ENCODE results near the gene DSC1.
"Not testable (repeated sequence)": the region's sequence is repeated elsewhere in the genome, so short reads cannot be mapped to it uniquely, and the experiment has no call there.

The DSC1 gene

DNA sequence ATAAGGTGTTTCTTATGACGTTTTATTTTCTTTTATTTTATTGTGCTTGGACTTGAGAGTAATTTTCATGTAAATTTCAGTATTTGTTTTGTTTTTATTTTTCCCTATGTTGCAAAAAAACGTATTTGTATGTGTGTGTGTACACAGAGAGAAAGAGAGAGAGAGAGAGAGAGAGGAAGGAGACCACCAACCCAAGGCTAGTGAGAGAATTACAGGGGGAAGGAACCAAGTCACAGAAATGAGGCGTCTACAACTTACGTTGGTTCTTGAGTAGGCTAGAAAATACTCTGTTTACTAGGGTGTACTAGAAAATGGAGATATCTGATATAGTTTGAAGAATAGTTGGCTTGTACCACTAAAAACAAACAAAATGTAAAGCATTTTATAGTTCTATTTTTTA, 7.7 kb upstream of the DSC1 start:
- no peak for DNase-seq

DNA sequence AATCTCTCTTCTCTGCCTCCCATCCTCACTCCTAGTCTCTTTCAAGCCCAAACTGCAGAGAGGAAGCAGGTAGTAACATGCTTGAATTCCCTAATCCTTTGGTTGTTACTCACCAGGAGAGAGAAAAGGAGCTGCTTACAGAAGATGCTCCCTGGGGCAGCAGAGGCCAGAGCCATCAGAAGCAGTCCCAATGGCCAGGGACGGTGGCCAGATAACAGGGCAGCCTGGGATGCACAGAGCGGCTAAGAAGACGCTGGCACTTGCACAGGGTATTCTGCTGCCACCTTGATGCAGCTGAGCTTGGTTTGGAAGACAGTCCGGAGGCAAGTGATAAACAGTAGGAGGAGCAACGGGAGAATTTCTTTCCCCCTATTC, 250 bp downstream of the DSC1 start:
- DNase-seq = no peak

GRCh38 chr18:31161757-31162418, 768 bp downstream of the DSC1 start:
- no peak for DNase-seq

DNA sequence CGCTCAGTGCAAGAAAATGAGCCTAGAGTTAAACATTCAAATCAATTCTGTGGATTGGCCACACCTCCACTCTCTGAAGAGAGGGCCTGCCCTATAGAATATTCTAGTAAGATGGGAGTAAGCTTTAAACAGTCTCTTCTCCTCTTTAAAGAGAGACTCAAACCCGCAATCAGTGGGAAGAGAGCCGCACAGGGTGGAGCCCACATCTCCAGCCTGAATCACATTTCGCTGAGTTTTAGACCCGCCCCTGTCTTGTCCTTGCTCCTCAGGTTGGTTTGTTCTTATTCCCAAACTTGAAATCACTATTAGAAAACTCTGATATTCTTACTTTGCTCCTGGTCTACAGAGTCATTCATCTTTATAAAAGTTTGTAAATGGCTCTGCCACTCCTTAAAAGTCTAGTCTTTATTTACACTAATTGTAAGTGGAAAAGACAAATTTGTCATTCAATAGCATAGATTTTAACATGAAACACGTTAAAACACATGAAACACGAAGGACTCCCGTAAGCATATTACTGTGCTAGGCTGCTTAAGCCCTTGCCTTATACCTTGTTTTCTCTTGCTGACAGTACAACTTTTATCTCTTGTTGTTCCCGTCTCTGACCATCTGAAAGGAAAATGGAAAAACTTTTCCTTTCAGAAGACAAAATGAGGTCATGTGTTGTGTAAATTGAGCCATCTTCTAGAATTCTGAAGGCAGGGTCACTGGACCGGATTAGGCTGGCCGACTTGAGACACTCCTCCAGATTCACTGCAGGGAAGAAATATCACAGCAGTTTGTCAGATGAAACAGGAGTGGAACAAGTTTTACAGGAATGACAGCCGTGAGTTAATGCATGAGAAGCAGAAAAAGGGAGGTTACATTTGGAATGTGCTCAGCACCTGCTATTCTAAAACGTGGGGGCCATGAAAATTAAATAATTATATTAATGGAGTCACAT, 5.6 kb downstream of the DSC1 start:
- DNase-seq = no peak

- DNase-seq = no peak
These were observed 7.2 kb downstream of the DSC1 start for GRCh38 chr18:31155498-31155897.

DNA sequence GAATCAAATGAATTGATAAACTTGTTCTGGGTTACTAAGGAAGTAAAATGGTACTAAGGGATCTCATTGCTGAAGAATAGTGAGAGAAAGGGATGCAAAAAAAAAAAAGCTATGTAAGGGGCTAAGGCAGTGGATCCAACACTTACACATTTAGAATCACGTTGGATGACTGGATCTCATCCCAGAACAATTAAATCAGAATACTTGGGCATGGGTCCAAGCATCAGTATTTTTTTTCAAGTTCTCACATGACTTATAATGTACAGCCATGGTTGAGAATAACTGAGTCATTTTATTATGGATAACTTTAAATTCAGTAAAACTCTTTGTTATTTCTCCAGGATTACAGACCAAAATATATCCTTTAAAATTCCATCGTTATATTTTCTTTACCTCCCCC, 8.5 kb downstream of the DSC1 start:
- DNase-seq = no peak

- no peak for DNase-seq
These were observed 13.3 kb downstream of the DSC1 start for GRCh38 chr18:31149351-31149750.

DNA sequence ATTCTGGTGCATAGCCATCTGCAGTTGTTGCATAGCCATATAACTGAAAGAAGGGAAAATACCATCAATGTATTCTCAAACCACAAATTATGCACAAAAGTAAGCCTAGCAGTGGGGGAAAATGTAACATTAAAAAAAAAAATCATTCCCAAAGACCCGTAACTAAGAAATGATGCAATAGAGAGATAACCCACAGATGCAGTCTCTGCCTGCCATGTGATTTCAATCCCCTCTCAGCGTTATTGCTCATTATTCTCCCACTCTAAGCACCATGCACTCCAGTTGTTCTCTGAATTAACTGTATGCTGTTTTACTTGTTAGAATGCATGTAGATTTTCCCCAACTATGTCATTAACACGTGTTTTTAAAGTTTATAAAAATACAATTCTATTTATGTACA, 14.1 kb downstream of the DSC1 start:
- DNase-seq = no peak

GRCh38 chr18:31146809-31147208, 15.8 kb downstream of the DSC1 start:
- DNase-seq = no peak

GRCh38 chr18:31143025-31143424, 19.6 kb downstream of the DSC1 start:
- no peak for DNase-seq

DNA sequence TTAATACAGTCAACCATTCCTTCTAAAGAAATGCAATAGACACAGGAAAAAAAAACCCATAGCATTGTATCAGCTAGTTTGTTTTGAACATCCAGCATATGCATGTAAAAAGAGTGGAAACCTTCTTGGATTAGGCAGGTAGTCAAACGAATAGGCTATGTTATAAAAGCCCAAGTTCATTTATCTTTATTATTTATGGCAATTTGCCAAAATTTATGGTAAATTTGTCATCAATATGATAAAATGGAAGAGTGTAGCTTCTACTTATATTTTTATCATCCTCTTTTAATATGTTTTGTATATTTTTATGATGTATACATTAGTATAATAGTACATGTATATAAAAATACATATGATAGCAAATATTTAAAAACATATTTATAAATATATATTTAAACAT, 23.9 kb downstream of the DSC1 start:
- DNase-seq = no peak

DNA sequence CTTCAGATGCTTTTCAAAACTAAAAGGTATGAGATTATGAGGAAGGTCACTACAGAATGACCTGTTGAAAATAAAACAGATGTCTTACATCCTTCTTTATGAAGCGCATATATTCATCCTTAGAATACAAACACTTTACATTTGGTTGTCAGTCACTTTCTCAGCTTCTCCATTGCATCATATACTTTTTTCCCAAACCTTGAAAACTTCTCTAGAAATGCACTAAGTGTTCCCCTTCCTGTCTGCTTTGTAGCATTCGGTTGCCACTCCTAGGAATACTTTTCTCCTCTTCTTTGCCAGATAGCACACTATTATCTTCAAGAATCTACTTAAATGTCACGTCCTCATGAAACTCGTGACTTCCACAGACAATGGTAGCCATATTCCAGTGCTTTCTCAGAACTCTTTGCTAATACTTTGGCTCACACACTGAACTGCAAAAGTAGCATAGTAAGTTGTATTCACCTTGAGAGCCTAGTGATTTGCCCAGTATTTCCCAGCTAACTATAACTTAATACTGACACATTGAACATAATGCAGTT, 27.6 kb downstream of the DSC1 start:
- DNase-seq = no peak

- no peak for DNase-seq
These were observed 33.1 kb downstream of the DSC1 start for GRCh38 chr18:31129398-31130115.

DNA sequence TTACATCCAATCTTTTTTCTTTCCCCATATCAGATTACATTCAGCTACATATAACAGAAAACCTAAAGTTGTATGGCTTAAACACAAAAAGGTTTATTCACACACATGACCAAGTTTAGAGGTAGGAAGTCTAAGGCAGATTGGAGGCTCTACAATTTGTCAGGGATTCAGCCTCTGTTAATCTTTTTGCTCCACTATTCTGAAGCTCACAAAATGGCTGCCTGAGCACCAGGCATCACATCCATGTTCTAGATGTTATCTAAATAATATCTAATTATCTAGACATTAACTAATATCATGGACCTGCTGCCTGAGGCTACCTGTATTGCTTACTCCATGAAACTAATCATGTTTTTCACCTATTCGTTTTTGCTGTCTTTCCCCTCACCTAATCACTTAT, 36.8 kb downstream of the DSC1 start:
- DNase-seq = no peak

DNA sequence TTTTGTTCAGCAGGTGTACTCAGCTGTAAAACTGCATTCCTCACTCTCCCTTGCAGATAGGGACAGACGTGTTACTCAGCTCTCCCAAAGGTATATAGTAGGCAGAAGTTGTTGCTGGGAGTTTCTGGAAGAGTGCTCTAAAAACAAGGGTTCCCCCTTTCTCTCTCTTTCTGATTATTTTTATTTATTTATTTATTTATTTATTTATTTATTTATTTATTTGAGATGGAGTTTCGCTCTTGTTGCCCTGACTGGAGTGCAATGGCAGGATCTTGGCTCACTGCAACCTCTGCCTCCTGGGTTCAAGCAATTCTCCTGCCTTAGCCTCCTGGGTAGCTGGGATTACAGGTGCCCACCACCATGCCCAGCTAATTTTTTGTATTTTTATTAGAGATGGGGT, 39.5 kb downstream of the DSC1 start:
- DNase-seq = not testable (repeated sequence)

DNA sequence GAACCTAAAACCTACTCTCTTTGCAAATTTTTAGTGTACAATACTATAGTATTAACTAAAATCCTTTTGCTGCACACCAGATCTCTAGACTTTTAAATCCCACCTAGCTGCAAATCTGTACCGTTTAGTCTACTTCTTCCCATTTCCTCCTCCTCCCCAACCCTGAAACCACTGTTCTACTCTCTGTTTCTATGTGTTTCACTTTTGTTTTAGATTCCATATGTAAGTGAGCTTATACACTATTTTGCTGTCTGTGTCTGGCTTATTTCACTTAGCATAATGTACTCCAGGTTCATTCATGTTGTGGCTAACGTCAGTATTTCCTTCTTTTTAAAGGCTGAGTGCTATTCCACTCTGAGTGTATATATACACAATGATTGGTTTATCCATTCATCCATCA, 42.1 kb downstream of the DSC1 start:
- DNase-seq = no peak

DNA sequence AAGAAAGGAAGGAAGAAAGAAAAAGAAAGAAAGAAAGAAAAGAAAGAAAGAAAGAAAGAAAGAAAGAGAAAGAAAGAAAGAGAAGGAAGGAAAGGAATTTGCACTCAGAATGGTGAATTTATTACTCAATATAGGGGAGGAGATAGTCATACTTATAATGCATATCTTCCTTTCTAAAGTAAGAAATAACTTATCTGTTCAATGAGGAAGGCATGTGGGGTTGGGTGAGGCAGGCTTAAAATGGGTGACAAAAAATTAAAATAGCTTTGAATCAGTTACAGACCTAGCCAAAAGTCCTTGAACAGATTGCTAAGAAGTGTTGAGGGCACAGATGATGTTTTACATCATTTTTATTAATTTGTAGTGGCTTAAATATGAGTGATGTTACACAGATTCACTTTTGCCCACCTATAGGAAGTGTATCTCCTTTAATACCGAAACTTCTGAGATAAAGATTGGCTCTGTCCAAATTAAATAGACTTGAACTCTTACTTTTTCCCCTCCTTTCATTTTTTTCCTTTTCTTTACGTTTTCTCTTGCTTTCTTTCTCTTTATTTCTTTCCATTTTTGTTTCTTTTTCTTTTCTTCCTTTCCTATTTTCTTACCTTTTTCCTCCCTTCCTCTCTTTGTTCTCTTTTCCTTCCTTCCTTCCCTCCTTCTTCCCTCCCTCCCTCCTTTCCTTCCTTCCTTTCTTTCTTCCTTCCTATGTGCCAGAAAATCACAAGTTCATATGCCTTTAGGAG, 45.6 kb downstream of the DSC1 start:
- no peak for DNase-seq

GRCh38 chr18:31112804-31113203, 49.9 kb downstream of the DSC1 start:
- DNase-seq = no peak

DNA sequence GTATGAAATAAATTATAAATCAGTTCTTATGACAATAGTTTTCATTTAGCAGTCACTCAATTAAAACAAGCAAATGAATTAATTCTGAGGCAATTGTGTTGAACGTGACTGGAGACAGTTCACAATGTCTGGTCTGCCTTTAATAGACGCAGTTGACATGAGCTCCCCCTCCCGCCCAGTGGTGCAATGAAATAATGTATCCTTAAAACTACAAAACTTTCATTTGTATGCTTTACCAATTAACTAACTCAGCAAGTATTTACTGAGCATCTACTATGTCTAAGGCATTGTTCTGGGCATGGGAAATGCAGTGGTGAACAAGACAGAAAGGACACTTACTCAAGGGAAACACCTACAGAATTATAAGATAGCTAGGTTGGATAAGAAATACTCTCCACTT, 56.9 kb downstream of the DSC1 start:
- DNase-seq = no peak

DNA sequence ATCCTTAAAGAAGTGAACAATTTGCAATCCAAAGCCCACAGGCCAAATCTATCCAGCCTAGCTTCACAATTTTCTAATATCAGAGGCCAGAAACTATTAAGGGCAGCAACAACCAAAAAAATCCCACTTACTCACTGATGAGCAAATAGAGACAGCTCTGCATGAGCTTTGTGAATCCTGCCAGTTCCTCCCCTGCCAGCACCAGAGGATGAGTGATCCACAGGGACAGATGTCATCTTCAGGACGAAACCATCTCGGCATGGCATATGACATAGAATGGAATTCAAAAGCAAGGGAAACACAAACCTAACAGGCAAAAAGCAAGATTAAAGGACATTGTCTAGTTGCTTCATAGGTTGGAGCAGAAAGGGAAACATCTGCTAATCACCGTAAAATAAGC, 58.2 kb downstream of the DSC1 start:
- DNase-seq = no peak

GRCh38 chr18:31103423-31103822, 59.2 kb downstream of the DSC1 start:
- DNase-seq = no peak

DNA sequence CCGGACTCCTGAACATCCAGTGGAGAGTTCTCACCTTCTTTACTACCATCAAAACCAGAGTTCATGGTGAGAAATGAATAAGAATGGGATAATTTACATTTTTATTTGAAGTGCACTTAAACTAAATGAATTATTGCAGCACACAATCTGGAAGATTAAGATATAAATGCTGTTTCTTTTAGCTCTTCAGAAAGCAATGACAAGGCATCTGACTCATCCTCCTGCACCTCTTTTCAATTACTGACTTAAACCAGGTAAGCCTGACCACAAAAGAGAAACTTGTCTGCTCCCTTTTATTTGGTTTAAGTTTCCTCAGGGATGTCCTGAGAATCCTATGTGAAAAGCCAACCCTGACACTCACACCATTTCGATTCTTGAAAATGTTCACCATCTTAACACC, 59.7 kb downstream of the DSC1 start:
- no peak for DNase-seq

Data from CD4-positive, alpha-beta T cell treated with Interleukin-21 for 1 hour (primary cell).